Prostate gland (tissue), 2 donors: ENCODE data around the gene LMAN1L. TPM values are rescaled to one million over a fixed set of nuclear protein-coding genes. Genes with fewer than 3 reads are reported as not detected.

ENCODE experiments used
- DNase-seq: peaks from one replicate; pipeline ENCODE4 v3.0.0-alpha.2; 2019; ENCODE audit warnings: low spot score
- H3K27ac ChIP-seq, 2 donors: fragments of 200-600 bp; sonication (generic); 2 replicates each; pipeline ENCODE4 v1.5.1; 2017 to 2019
- H3K27me3 ChIP-seq: fragments of 200-600 bp; sonication (generic); replicated peaks from 2 replicates; pipeline ENCODE4 v1.5.1; 2019; ENCODE audit not compliant: insufficient read depth
- H3K36me3 ChIP-seq, 2 donors: fragments of 200-600 bp; sonication (generic); 1 replicate in 1 of 2; 2 replicates in 1 of 2; pipeline versions ENCODE4 v1.5.1 to v1.8.1; 2017 to 2019
- H3K4me1 ChIP-seq: fragments of 200-600 bp; sonication (generic); replicated peaks from 2 replicates; pipeline ENCODE4 v1.5.1; 2019
- H3K4me3 ChIP-seq, 2 donors: fragments of 200-600 bp; sonication (generic); 2 replicates each; pipeline ENCODE4 v1.5.1; 2017 to 2019
- H3K9me3 ChIP-seq: fragments of 200-600 bp; sonication (generic); 2 replicates; pipeline ENCODE4 v1.5.1; 2017
- POLR2A ChIP-seq: fragments of 450-650 bp; IDR thresholded peaks from one replicate; pipeline ENCODE4 v1.6.1; 2016; ENCODE audit warnings: antibody characterized with exemption, mild to moderate bottlenecking
- POLR2AphosphoS5 ChIP-seq: sonication (generic); formaldehyde crosslinking; IDR thresholded peaks from one replicate; pipeline ENCODE4 v1.6.1; 2017; ENCODE audit warnings: antibody characterized with exemption
- WGBS: methylation state at CpG from one replicate; pipeline ENCODE4 v1.1.5; 2018; 5-methylcytosine and 5-hydroxymethylcytosine counted together
- intact Hi-C: fragments of 100-400 bp; cut with DNase I; formaldehyde crosslinking; loops from one replicate; pipeline ENCODE4 v1.14.2; 2022
- total RNA-seq, 2 donors: library from RNA; depleted of rRNA; stranded (reverse); fragments of >200 nt; gene quantifications; one replicate each; pipeline ENCODE4 v1.1.0, GENCODE V29; 2016
- TF ChIP-seq, protein P1 (sequence below), 4 experiments: fragments of 200-600 bp in 2 of 4; fragments of 450-650 bp in 2 of 4; sonication (generic) in 2 of 4; IDR thresholded peaks; 1 replicate in 3 of 4; 2 replicates in 1 of 4; pipeline ENCODE4 v1.5.1; 2016 to 2019; ENCODE audit warnings: antibody characterized with exemption in 4 of 4, mild to moderate bottlenecking in 2 of 4, moderate library complexity in 2 of 4

LMAN1L gene
- total RNA-seq, 2 donors from 2014 or later, result 219 to 229 TPM

DNA sequence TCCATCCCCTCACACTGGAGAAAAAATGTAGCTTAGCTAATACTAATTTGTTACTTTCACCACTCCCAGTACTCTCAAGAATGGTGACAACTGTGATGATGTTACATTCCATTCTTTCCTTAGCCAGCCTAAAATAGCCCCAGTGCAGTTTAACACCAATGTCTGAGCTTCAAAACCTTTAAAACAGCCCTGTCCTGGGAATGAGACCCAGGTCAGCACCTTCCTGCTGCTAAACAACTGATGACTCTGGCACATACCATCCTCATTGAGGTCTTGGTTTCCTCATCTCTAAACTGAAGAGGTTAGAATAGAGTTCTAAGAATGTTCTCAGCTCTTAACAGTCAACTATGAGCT lies 56.7 kb downstream of the LMAN1L start:
- no peaks in the 10 kb centered on the region for H3K36me3 ChIP-seq
- peaks cover 23% of the 10 kb centered on the region for H3K4me1 ChIP-seq
- no peaks in the 10 kb centered on the region for H3K9me3 ChIP-seq
- H3K4me3 ChIP-seq, result no peak overlapping the region
- intact Hi-C loops, result no loop called here
- no peak for DNase-seq
- no peaks in the 10 kb centered on the region for H3K27me3 ChIP-seq
- H3K27ac ChIP-seq, result no peak overlapping the region
- TF ChIP-seq, protein P1, sequence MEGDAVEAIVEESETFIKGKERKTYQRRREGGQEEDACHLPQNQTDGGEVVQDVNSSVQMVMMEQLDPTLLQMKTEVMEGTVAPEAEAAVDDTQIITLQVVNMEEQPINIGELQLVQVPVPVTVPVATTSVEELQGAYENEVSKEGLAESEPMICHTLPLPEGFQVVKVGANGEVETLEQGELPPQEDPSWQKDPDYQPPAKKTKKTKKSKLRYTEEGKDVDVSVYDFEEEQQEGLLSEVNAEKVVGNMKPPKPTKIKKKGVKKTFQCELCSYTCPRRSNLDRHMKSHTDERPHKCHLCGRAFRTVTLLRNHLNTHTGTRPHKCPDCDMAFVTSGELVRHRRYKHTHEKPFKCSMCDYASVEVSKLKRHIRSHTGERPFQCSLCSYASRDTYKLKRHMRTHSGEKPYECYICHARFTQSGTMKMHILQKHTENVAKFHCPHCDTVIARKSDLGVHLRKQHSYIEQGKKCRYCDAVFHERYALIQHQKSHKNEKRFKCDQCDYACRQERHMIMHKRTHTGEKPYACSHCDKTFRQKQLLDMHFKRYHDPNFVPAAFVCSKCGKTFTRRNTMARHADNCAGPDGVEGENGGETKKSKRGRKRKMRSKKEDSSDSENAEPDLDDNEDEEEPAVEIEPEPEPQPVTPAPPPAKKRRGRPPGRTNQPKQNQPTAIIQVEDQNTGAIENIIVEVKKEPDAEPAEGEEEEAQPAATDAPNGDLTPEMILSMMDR (IDR thresholded peaks at IDR 0.05), result no peak
- TF ChIP-seq POLR2AphosphoS5 (no peak), POLR2A (no peak)

DNA sequence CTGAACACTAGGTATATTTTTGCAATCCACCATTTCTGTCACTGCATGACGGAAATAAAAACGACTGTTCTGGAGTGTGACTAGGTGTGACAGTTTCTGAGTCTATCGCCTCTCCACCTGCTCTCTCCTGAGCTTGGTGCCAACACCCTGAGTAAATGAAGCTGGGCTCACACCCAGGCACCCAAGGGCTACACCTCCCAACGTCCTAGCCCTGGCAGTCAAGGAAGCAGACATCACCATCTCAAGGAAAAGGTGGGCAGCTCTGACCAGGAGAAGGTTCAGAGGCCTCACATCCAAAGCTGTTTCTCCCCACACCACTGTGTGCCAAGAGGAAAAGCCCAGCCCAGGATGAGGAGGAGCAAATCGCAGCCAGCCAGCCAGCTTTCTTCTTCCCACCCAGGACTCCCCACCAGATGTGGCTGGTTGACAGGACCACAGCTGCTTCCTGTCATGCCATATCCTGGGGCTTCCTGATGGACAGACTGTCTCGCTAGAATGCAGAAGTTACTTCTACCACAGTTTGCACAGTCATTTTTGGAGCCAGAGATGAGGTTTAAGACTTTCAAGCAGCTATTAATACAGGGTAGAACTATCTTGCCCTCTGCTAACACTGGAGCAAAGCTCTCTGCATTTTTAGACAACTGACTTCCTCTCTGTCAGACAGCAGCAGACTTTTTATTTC lies 57.2 kb downstream of the LMAN1L start:
- Histone ChIP-seq H3K27me3 (no peaks in the 10 kb centered on the region), H3K27ac (peak overlapping the region in 1 of 2 donors; percentile 9), H3K4me1 (peaks cover 23% of the 10 kb centered on the region), H3K4me3 (no peak overlapping the region), H3K9me3 (no peaks in the 10 kb centered on the region), H3K36me3 (no peaks in the 10 kb centered on the region)
- WGBS, result 51% methylated on average over 6 of the region's 6 CpGs
- TF ChIP-seq POLR2AphosphoS5 (no peak), POLR2A (no peak)
- TF ChIP-seq, protein P1 (IDR thresholded peaks at IDR 0.05), result no peak
- intact Hi-C loops, result no loop called here
- DNase-seq, result no peak

DNA sequence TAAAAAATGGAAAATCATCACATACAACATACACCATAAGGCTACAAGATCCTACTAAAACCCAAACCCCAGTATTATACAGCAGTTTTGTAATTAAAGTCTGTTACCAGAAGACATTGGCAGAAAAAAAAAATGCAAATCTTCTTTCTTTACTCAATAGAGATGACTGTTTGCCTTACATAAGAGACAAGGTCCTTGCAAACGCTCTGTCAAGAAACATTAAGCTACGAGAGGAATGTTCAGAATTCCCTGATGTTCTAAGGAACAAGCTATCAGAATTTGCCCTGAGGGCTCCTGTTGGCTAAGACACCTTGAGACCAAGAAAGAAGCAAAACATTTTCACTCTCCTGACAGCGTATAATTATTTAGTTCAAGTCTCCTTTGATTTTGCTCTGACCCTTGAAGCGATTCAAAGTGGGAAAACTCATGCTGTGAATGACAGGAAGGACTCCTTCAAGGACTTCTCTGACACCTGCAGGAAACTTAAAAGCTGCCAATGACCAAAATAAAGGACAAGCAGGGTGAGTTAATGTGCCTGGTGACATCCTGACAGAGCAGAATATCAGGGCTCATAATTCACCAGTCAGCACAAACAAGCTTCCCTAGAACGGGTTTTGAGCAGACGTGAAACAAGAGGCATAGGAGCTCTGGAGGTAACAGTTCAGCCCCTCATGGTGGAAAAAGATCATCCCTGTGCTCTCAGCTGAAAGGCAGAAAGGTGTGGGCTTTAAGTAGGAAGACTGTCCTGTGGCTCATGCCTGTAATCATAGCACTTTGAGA lies 58.0 kb downstream of the LMAN1L start:
- TF ChIP-seq, protein P1 (IDR thresholded peaks at IDR 0.05), result no peak
- TF ChIP-seq POLR2A (no peak), POLR2AphosphoS5 (no peak)
- Histone ChIP-seq H3K9me3 (no peaks in the 10 kb centered on the region), H3K4me1 (peaks cover 23% of the 10 kb centered on the region), H3K27ac (peak overlapping the region in 1 of 2 donors; percentile 9), H3K27me3 (no peaks in the 10 kb centered on the region), H3K4me3 (no peak overlapping the region), H3K36me3 (no peaks in the 10 kb centered on the region)
- no peak for DNase-seq
- intact Hi-C loops, result no loop called here
- 33% methylated on average over 6 of the region's 6 CpGs for WGBS

- peak overlapping the region; percentile 87 to 91 for H3K27ac ChIP-seq
- no peak for TF ChIP-seq POLR2AphosphoS5
- TF ChIP-seq, protein P1 (IDR thresholded peaks at IDR 0.05), result no peak
- 2% methylated on average over 11 of the region's 11 CpGs for WGBS
- no peaks in the 10 kb centered on the region for H3K27me3 ChIP-seq
- H3K4me3 ChIP-seq, result peak overlapping the region; percentile 67 to 75
- H3K36me3 ChIP-seq, result no peaks in the 10 kb centered on the region
- intact Hi-C loops, result no loop called here
- no peak for DNase-seq
- H3K9me3 ChIP-seq, result no peaks in the 10 kb centered on the region
- peaks cover 23% of the 10 kb centered on the region for H3K4me1 ChIP-seq
Observed at GRCh38 chr15:74872702-74873035, 60.0 kb downstream of the LMAN1L start.
